Endodermal cell (in vitro differentiated cells): ENCODE measurements around the gene FGD6. TPM values are rescaled to one million over a fixed set of nuclear protein-coding genes. Genes with fewer than 3 reads are reported as not detected.

Source experiments
- DNase-seq: peaks from one replicate; pipeline ENCODE4 v3.0.0-alpha.2; 2017
- H3K27ac ChIP-seq: 2 replicates; pipeline ENCODE4 v1.5.1; 2013; ENCODE audit warnings: mild to moderate bottlenecking, low read depth, low read length, moderate library complexity
- H3K27me3 ChIP-seq: 2 replicates; pipeline ENCODE4 v1.6.1; 2013; ENCODE audit warnings: mild to moderate bottlenecking, low read length, moderate library complexity; ENCODE audit not compliant: insufficient read depth, control insufficient read depth, poor library complexity, severe bottlenecking
- H3K36me3 ChIP-seq: 2 replicates; pipeline ENCODE4 v1.7.0; 2013; ENCODE audit warnings: mild to moderate bottlenecking, low read length, moderate library complexity; ENCODE audit not compliant: control insufficient read depth, insufficient read depth
- H3K4me1 ChIP-seq: one replicate; pipeline ENCODE4 v1.7.0; 2013; ENCODE audit warnings: low read length; ENCODE audit not compliant: control insufficient read depth, insufficient read depth
- H3K4me3 ChIP-seq: 2 replicates; pipeline ENCODE4 v1.5.1; 2013; ENCODE audit warnings: mild to moderate bottlenecking, low read length, moderate library complexity
- H3K9ac ChIP-seq: 2 replicates; pipeline ENCODE4 v1.6.1; 2013; ENCODE audit warnings: mild to moderate bottlenecking, low read length, moderate library complexity; ENCODE audit not compliant: poor library complexity, severe bottlenecking; ENCODE audit errors: extremely low read depth
- H3K9me3 ChIP-seq: 2 replicates; pipeline ENCODE4 v1.6.1; 2013; ENCODE audit warnings: mild to moderate bottlenecking, low read length, moderate library complexity; ENCODE audit not compliant: control insufficient read depth
- H3K27ac Mint-ChIP-seq: 2 replicates; pipeline ENCODE4 v1.8.0; 2020; ENCODE audit warnings: mixed read lengths
- H3K27me3 Mint-ChIP-seq: 2 replicates; pipeline ENCODE4 v1.8.0; 2021; ENCODE audit warnings: mild to moderate bottlenecking, mixed read lengths; ENCODE audit not compliant: insufficient read depth
- H3K36me3 Mint-ChIP-seq: 2 replicates; pipeline ENCODE4 v1.8.0; 2020; ENCODE audit warnings: low read depth, mixed read lengths
- H3K4me1 Mint-ChIP-seq: 2 replicates; pipeline ENCODE4 v1.8.0; 2020; ENCODE audit warnings: mixed read lengths
- H3K4me3 Mint-ChIP-seq: 2 replicates; pipeline ENCODE4 v1.8.0; 2020; ENCODE audit warnings: mild to moderate bottlenecking, moderate library complexity, mixed read lengths
- H3K9me3 Mint-ChIP-seq: 2 replicates; pipeline ENCODE4 v1.8.0; 2020; ENCODE audit warnings: mild to moderate bottlenecking, mixed read lengths
- WGBS, 2 experiments: methylation state at CpG; one replicate each; pipeline versions ENCODE4 v1.1.5 to v1.1.7; 2013; ENCODE audit warnings: missing lambda C conversion rate in 2 of 2, mixed read lengths in 1 of 2; ENCODE audit not compliant: insufficient coverage in 1 of 2, insufficient read length in 1 of 2; 5-methylcytosine and 5-hydroxymethylcytosine counted together
- total RNA-seq, 2 donors: library from RNA; stranded (reverse); fragmentation: NEBNext Ultra II Directional in 1 of 2; extraction: Animal tissue kit (Norgen Biotek cat#: 25700) in 1 of 2; gene quantifications; 2 replicates in 1 of 2; 3 replicates in 1 of 2; pipeline ENCODE4 v1.2.1, GENCODE V29; 2021
- TF ChIP-seq, protein P1 (sequence below): fragments of 200-600 bp; sonication (generic); conservative IDR thresholded peaks from 2 replicates; pipeline ENCODE4 v1.5.0; 2021; ENCODE audit warnings: antibody characterized with exemption, mild to moderate bottlenecking

The FGD6 gene
- total RNA-seq, 2 donors from 2014 or later, result 95.3 to 124 TPM

DNA sequence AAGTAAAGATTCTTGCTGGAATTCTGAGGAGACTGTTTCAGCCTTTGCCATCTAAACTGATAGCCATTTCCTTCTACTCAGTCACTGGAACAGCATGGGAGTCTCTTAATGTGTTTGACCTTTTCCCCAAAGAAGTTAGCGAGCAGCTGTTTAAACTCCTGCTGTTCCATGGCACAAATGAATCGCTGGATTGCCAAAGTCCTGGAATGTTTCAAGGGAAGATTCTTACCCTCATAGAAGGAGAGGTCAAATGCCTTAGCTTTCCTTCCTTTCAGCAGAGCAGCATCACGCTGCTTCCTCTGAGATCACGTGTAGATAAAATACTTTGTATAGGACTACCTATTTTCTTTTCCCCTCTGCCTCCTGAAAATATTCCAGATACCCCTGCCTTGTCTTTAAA is 133.3 kb downstream of the FGD6 start:
- Mint-ChIP-seq H3K4me3 (no peak overlapping the region), H3K27me3 (no peaks in the 10 kb centered on the region), H3K9me3 (no peaks in the 10 kb centered on the region), H3K27ac (no peak overlapping the region), H3K36me3 (peaks cover 69% of the 10 kb centered on the region), H3K4me1 (no peaks in the 10 kb centered on the region)
- TF ChIP-seq, protein P1, sequence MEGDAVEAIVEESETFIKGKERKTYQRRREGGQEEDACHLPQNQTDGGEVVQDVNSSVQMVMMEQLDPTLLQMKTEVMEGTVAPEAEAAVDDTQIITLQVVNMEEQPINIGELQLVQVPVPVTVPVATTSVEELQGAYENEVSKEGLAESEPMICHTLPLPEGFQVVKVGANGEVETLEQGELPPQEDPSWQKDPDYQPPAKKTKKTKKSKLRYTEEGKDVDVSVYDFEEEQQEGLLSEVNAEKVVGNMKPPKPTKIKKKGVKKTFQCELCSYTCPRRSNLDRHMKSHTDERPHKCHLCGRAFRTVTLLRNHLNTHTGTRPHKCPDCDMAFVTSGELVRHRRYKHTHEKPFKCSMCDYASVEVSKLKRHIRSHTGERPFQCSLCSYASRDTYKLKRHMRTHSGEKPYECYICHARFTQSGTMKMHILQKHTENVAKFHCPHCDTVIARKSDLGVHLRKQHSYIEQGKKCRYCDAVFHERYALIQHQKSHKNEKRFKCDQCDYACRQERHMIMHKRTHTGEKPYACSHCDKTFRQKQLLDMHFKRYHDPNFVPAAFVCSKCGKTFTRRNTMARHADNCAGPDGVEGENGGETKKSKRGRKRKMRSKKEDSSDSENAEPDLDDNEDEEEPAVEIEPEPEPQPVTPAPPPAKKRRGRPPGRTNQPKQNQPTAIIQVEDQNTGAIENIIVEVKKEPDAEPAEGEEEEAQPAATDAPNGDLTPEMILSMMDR, result no peak
- DNase-seq, result no peak
- no peak overlapping the region for H3K4me3 ChIP-seq
- peak overlapping the region; percentile 89 for H3K27ac ChIP-seq
- H3K9ac ChIP-seq, result no peak overlapping the region
- H3K27me3 ChIP-seq, result no peaks in the 10 kb centered on the region
- 28 to 69% methylated on average over 2 to 4 of the region's 4 CpGs for WGBS, 2 experiments
- peaks cover 80% of the 10 kb centered on the region for H3K36me3 ChIP-seq
- H3K9me3 ChIP-seq, result no peaks in the 10 kb centered on the region
- no peaks in the 10 kb centered on the region for H3K4me1 ChIP-seq

DNA sequence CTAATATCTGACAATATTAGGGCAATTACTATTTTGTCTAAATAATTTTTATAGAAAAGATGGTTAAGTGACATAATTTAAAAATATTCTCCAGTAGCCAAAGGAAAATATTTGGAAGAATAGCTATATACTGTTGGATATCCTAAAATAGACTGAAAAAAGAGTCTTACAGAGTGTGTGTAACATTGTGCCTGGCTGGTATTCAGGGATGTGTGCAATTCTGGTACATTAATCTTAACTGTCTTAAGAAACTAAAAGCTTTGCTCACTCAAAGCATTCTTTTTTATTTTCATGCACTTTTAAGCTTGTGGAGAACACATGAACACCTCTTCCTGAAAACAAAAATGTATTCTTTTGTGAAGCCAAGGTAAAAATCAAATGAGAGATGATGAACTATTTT is 133.8 kb downstream of the FGD6 start:
- no peaks in the 10 kb centered on the region for H3K4me1 Mint-ChIP-seq
- Histone ChIP-seq H3K36me3 (peaks cover 75% of the 10 kb centered on the region), H3K27me3 (no peaks in the 10 kb centered on the region), H3K9ac (no peak overlapping the region), H3K4me1 (no peaks in the 10 kb centered on the region), H3K4me3 (no peak overlapping the region), H3K27ac (peak overlapping the region; percentile 89), H3K9me3 (no peaks in the 10 kb centered on the region)
- no peaks in the 10 kb centered on the region for H3K9me3 Mint-ChIP-seq
- no peaks in the 10 kb centered on the region for H3K27me3 Mint-ChIP-seq
- DNase-seq, result no peak
- TF ChIP-seq, protein P1, result no peak
- peaks cover 65% of the 10 kb centered on the region for H3K36me3 Mint-ChIP-seq
- H3K4me3 Mint-ChIP-seq, result no peak overlapping the region
- H3K27ac Mint-ChIP-seq, result peak overlapping the region; percentile 58

DNA sequence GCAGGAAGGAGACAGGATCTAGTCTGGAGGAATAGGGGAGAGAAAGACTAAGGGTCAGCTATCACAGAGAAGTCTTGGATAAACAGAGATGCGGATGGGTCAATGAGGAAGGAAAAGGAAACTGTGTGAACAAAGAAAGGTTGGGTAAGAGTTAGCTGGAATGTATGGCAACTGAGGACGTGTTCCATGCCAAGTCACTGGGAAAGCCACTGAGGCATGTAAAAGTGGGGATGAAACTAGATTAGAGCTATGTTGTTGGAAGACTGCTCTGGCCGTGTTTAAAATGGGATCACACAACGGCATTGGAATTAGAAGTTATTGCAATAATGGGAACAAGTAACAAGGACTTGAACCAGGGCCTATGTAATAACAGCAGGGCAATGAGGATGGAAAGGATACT is 139.9 kb downstream of the FGD6 start:
- Mint-ChIP-seq H3K27ac (peak overlapping the region; percentile 11), H3K4me1 (peaks cover 2% of the 10 kb centered on the region), H3K4me3 (no peak overlapping the region), H3K27me3 (no peaks in the 10 kb centered on the region), H3K9me3 (no peaks in the 10 kb centered on the region), H3K36me3 (peaks cover 20% of the 10 kb centered on the region)
- no peak overlapping the region for H3K27ac ChIP-seq
- H3K36me3 ChIP-seq, result peaks cover 37% of the 10 kb centered on the region
- no peaks in the 10 kb centered on the region for H3K9me3 ChIP-seq
- H3K4me1 ChIP-seq, result no peaks in the 10 kb centered on the region
- H3K9ac ChIP-seq, result no peak overlapping the region
- 93 to 95% methylated on average over 4 of the region's 4 CpGs for WGBS, 2 experiments
- H3K4me3 ChIP-seq, result no peak overlapping the region
- DNase-seq, result no peak
- no peaks in the 10 kb centered on the region for H3K27me3 ChIP-seq
- TF ChIP-seq, protein P1, result no peak
